NB4 (cell line): ENCODE measurements around the gene FNBP1L.

Experiments
- DNase-seq: peaks from one replicate; pipeline ENCODE4 v3.0.0; 2010; ENCODE audit warnings: low read depth
- H3K4me3 ChIP-seq: one replicate; pipeline ENCODE4 v1.5.1; 2011; ENCODE audit warnings: mild to moderate bottlenecking, low read depth, low read length, moderate library complexity
- CTCF ChIP-seq: IDR thresholded peaks from one replicate; pipeline ENCODE4 v1.5.1; 2012; ENCODE audit warnings: low read depth, low read length
- MAX ChIP-seq: IDR thresholded peaks from 2 replicates; pipeline ENCODE4 v1.6.1; 2011; ENCODE audit warnings: low read depth, low read length
- MYC ChIP-seq: IDR thresholded peaks from 2 replicates; pipeline ENCODE4 v1.6.1; 2011; ENCODE audit warnings: low read depth, low read length
- POLR2A ChIP-seq: IDR thresholded peaks from 2 replicates; pipeline ENCODE4 v1.6.1; 2011; ENCODE audit warnings: mild to moderate bottlenecking; ENCODE audit not compliant: insufficient read length; ENCODE audit errors: extremely low read depth

The FNBP1L gene

GRCh38 chr1:93569489-93569888, 121.6 kb downstream of the FNBP1L start:
- H3K4me3 ChIP-seq, result no peak overlapping the region
- no peak for TF ChIP-seq MYC
- TF ChIP-seq MAX, result no peak
- no peak for DNase-seq

GRCh38 chr1:93571623-93572310, 123.8 kb downstream of the FNBP1L start:
- DNase-seq, result no peak
- TF ChIP-seq MYC (no peak), POLR2A (no peak), MAX (no peak), CTCF (no peak)
- H3K4me3 ChIP-seq, result no peak overlapping the region

- DNase-seq, result no peak
- TF ChIP-seq MAX (no peak), POLR2A (no peak), MYC (no peak), CTCF (no peak)
- H3K4me3 ChIP-seq, result no peak overlapping the region
Observed at GRCh38 chr1:93573940-93574469, 126.1 kb downstream of the FNBP1L start.

- no peak for TF ChIP-seq POLR2A
- DNase-seq, result no peak
Observed at GRCh38 chr1:93574511-93574910, 126.6 kb downstream of the FNBP1L start.

GRCh38 chr1:93574991-93575390, 127.1 kb downstream of the FNBP1L start:
- H3K4me3 ChIP-seq, result no peak overlapping the region
- no peak for TF ChIP-seq MYC
- no peak for TF ChIP-seq CTCF
- TF ChIP-seq POLR2A, result no peak
- TF ChIP-seq MAX, result no peak
- DNase-seq, result no peak

More at GRCh38 chr1:93574511-93574910, 126.6 kb downstream of the FNBP1L start:
- H3K4me3 ChIP-seq, result no peak overlapping the region

- no peak overlapping the region for H3K4me3 ChIP-seq
- DNase-seq, result no peak
- TF ChIP-seq CTCF (no peak), MYC (no peak), POLR2A (no peak), MAX (no peak)
Observed at GRCh38 chr1:93575621-93576284, 127.8 kb downstream of the FNBP1L start.
